ENCODE data around the gene METAP1D. TPM values are rescaled to one million over a fixed set of nuclear protein-coding genes. Genes with fewer than 3 reads are reported as not detected.

Gene METAP1D
- total RNA-seq, 1 experiment from 2014 or later: 5.2 TPM

DNA sequence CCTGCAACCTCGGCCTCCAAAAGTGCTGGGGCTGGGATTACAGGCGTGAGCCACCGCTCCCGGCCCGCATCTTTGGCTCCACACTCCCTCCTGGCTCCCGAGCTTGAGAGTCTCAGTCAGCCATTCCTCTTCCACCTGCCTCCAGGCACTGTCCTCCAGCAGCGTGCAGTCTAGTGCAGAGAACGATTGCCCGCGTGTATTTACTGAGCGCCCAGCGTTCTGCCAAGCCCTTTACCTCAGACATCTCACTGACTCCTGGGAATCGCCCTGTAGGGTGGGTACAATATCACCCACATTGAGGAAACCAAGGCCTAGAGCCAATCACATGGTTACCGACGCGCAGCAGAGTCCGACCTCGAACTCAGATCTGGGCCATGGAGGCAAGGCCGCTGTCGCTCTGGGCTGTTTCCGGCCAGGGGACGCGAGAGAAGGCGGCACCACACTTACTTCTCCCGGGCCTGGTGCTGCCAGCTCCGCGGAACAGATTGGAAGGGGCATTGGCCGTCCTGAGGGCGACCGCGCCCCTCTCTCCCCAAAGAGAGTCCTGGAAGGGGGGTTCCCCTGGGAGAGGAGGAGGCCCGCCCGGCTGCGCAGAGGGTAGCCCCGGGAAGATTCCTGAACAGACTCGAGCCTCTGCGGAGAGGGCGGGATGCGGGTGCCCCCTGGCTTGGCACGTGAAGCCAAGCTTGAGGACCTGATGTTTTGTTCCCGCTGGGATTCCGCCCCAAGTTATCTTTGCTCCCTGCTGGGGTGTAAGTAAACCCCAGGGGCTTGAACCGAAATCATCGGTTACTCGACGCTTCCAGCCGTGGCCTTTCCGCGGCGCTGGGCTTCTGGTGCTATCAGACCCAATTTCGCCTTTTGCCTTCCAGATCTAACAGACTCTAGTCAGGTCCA is 108.2 kb downstream of the METAP1D start:
- Mint-ChIP-seq H3K4me1 (peaks cover 28 to 46% of the 10 kb centered on the region in 2 experiments), H3K27ac (no peak overlapping the region), H3K4me3 (peak overlapping the region in 1 of 2 experiments; percentile 57; a peak in 3 of 5 replicates), H3K36me3 (ENCODE audit: insufficient read depth in 1 of 3, low read depth in 3 of 3) (no peaks in the 10 kb centered on the region), H3K27me3 (ENCODE audit: low read depth) (peaks cover 71% of the 10 kb centered on the region), H3K9me3 (peaks cover 5 to 9% of the 10 kb centered on the region in 2 experiments; a peak in 4 of 5 replicates)
- Histone ChIP-seq H3K4ac (ENCODE audit: low read depth, low read length) (no peak overlapping the region), H2BK120ac (ENCODE audit: low read depth, low read length, poor library complexity, severe bottlenecking) (no peak overlapping the region), H3K18ac (ENCODE audit: insufficient read length, low read depth, low read length) (no peak overlapping the region), H4K91ac (ENCODE audit: insufficient read length, low read depth, low read length) (no peak overlapping the region), H2BK5ac (ENCODE audit: insufficient read length, low read length) (no peak overlapping the region), H2AFZ (ENCODE audit: low read length) (no peak overlapping the region), H3K23me2 (ENCODE audit: insufficient read length, low read depth, low read length, poor library complexity, severe bottlenecking) (peaks cover 11% of the 10 kb centered on the region), H3K9me3 (ENCODE audit: control insufficient read depth, low read depth, low read length) (no peaks in the 10 kb centered on the region), H4K20me1 (ENCODE audit: control insufficient read depth, insufficient read depth, insufficient read length) (no peaks in the 10 kb centered on the region), H3K27ac (ENCODE audit: insufficient read length, low read depth, low read length) (no peak overlapping the region), H3K23ac (ENCODE audit: insufficient read length, low read depth, low read length) (no peak overlapping the region), H3K9ac (ENCODE audit: extremely low read depth, insufficient read length, low read length) (no peak overlapping the region), H3K27me3 (ENCODE audit: insufficient read depth, low read length) (peaks cover 67% of the 10 kb centered on the region), H2BK20ac (ENCODE audit: low read depth, low read length, poor library complexity, severe bottlenecking) (no peak overlapping the region), H3T11ph (ENCODE audit: low read length) (no peak overlapping the region), H3K4me1 (ENCODE audit: insufficient read depth, low read length) (no peaks in the 10 kb centered on the region; the same call in 1 of the 2 replicates), H2AK5ac (ENCODE audit: insufficient read length, low read length) (no peak overlapping the region), H4K5ac (ENCODE audit: insufficient read length, low read depth, low read length) (no peak overlapping the region), H2BK15ac (ENCODE audit: low read depth, low read length) (no peak overlapping the region), H2BK12ac (ENCODE audit: insufficient read length, low read depth, low read length) (no peak overlapping the region), H3K79me2 (ENCODE audit: insufficient read depth, low read length) (no peaks in the 10 kb centered on the region), H3K79me1 (ENCODE audit: insufficient read depth, low read depth, low read length, poor library complexity, severe bottlenecking) (no peaks in the 10 kb centered on the region), H3K4me2 (ENCODE audit: insufficient read depth, insufficient read length, low read length) (no peak overlapping the region), H3K56ac (ENCODE audit: insufficient read length, low read depth, low read length) (no peak overlapping the region), H3K14ac (ENCODE audit: insufficient read depth, low read length) (no peak overlapping the region; the same call in 1 of the 2 replicates), H4K8ac (replicated peaks; ENCODE audit: insufficient read length, low read depth, low read length) (no peak overlapping the region)
- DNase-seq: no peak
- WGBS (ENCODE audit: extremely low coverage, insufficient read length, low lambda C conversion rate): no CpG with 5 or more reads among the region's 51 CpGs
- TF ChIP-seq, protein P1, sequence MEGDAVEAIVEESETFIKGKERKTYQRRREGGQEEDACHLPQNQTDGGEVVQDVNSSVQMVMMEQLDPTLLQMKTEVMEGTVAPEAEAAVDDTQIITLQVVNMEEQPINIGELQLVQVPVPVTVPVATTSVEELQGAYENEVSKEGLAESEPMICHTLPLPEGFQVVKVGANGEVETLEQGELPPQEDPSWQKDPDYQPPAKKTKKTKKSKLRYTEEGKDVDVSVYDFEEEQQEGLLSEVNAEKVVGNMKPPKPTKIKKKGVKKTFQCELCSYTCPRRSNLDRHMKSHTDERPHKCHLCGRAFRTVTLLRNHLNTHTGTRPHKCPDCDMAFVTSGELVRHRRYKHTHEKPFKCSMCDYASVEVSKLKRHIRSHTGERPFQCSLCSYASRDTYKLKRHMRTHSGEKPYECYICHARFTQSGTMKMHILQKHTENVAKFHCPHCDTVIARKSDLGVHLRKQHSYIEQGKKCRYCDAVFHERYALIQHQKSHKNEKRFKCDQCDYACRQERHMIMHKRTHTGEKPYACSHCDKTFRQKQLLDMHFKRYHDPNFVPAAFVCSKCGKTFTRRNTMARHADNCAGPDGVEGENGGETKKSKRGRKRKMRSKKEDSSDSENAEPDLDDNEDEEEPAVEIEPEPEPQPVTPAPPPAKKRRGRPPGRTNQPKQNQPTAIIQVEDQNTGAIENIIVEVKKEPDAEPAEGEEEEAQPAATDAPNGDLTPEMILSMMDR (conservative IDR thresholded peaks at IDR 0.05): no peak
